Activated CD8-positive, alpha-beta T cell treated with anti-CD3 and anti-CD28 coated beads for 36 hours (primary cell): ENCODE results near the gene RAB4B. TPM values are rescaled to one million over a fixed set of nuclear protein-coding genes. Genes with fewer than 3 reads are reported as not detected.

ENCODE experiments used
- ATAC-seq: fragments of 200-7000 bp; cut with Tn5 transposase; one replicate; pipeline ENCODE4 v1.10.0; 2021; ENCODE audit warnings: mild to moderate bottlenecking, moderate library complexity
- CTCF ChIA-PET: fragments of 350-600 bp; sonication (Branson Sonifier 250); formaldehyde crosslinking; loops from one replicate; lab custom pipeline; 2021; ENCODE audit warnings: antibody characterized with exemption; lab: Charles Lee
- POLR2A ChIA-PET: fragments of 350-600 bp; sonication (Branson Sonifier 250); formaldehyde crosslinking; loops from one replicate; lab custom pipeline; 2021; ENCODE audit warnings: antibody characterized with exemption; lab: Charles Lee
- DNase-seq: peaks from one replicate; pipeline ENCODE4 v3.0.0-alpha.2; 2020
- H3K27ac Mint-ChIP-seq: one replicate; pipeline ENCODE4 v1.8.0; 2021; ENCODE audit warnings: mild to moderate bottlenecking, mixed read lengths
- H3K27me3 Mint-ChIP-seq: one replicate; pipeline ENCODE4 v1.8.0; 2021; ENCODE audit warnings: mixed read lengths
- H3K36me3 Mint-ChIP-seq: one replicate; pipeline ENCODE4 v1.8.0; 2021; ENCODE audit warnings: low read depth, mixed read lengths
- H3K4me1 Mint-ChIP-seq: one replicate; pipeline ENCODE4 v1.8.0; 2021; ENCODE audit warnings: low read depth, mixed read lengths
- H3K4me3 Mint-ChIP-seq: one replicate; pipeline ENCODE4 v1.8.0; 2021; ENCODE audit warnings: mild to moderate bottlenecking, moderate library complexity, mixed read lengths
- H3K9me3 Mint-ChIP-seq: one replicate; pipeline ENCODE4 v1.8.0; 2021; ENCODE audit warnings: mixed read lengths
- intact Hi-C: fragments of 100-400 bp; cut with micrococcal nuclease; formaldehyde crosslinking; loops from one replicate; pipeline ENCODE4 v1.10.0; 2022
- total RNA-seq, 2 experiments: library from RNA; stranded (reverse); gene quantifications; one replicate each; pipeline ENCODE4 v1.2.3, GENCODE V29; 2021
- TF ChIP-seq, protein P1 (sequence below): fragments of 200-600 bp; IDR thresholded peaks from one replicate; pipeline ENCODE4 v1.8.0; 2022; ENCODE audit warnings: antibody characterized with exemption, mild to moderate bottlenecking

The RAB4B gene
- total RNA-seq, 2 experiments from 2014 or later, result 39.7 to 42.3 TPM

DNA sequence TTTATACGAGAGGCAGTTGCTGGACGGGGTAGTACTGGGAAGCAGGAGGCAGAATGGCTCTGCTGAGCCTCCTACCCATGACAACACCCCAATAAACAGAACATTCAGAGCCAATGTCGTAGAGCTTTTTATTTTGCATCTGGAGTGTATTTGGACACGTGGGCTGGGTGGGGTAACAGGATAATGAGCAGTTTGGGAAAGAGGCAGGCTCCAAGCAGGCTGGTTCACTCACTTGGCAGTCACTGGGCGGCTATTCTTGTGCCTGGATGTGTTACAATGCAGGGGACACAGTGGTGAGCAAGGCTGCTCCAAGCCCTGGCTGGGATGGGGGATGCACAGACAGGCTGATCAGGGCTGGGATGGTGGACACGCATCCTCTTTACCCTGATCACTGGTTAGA lies 37.3 kb upstream of the RAB4B start:
- intact Hi-C loops, result no loop called here
- TF ChIP-seq, protein P1, sequence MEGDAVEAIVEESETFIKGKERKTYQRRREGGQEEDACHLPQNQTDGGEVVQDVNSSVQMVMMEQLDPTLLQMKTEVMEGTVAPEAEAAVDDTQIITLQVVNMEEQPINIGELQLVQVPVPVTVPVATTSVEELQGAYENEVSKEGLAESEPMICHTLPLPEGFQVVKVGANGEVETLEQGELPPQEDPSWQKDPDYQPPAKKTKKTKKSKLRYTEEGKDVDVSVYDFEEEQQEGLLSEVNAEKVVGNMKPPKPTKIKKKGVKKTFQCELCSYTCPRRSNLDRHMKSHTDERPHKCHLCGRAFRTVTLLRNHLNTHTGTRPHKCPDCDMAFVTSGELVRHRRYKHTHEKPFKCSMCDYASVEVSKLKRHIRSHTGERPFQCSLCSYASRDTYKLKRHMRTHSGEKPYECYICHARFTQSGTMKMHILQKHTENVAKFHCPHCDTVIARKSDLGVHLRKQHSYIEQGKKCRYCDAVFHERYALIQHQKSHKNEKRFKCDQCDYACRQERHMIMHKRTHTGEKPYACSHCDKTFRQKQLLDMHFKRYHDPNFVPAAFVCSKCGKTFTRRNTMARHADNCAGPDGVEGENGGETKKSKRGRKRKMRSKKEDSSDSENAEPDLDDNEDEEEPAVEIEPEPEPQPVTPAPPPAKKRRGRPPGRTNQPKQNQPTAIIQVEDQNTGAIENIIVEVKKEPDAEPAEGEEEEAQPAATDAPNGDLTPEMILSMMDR, result no peak
- no peaks in the 10 kb centered on the region for H3K9me3 Mint-ChIP-seq
- POLR2A ChIA-PET, result interaction anchor here (0.6 to 2.1 kb wide), 2 partner anchors 18 to 54 kb away, joined by 3 to 4 read pairs; no protein-coding TSS in a partner anchor
- DNase-seq, result no peak
- H3K36me3 Mint-ChIP-seq, result peaks cover 2% of the 10 kb centered on the region
- no peak overlapping the region for H3K27ac Mint-ChIP-seq
- no peak overlapping the region for H3K4me3 Mint-ChIP-seq
- H3K27me3 Mint-ChIP-seq, result no peaks in the 10 kb centered on the region
- CTCF ChIA-PET, result interaction anchor here (0.7 kb wide), 1 partner anchor 79 kb away, joined by 3 read pairs; no protein-coding TSS in a partner anchor
- no peak for ATAC-seq
- no peaks in the 10 kb centered on the region for H3K4me1 Mint-ChIP-seq

DNA sequence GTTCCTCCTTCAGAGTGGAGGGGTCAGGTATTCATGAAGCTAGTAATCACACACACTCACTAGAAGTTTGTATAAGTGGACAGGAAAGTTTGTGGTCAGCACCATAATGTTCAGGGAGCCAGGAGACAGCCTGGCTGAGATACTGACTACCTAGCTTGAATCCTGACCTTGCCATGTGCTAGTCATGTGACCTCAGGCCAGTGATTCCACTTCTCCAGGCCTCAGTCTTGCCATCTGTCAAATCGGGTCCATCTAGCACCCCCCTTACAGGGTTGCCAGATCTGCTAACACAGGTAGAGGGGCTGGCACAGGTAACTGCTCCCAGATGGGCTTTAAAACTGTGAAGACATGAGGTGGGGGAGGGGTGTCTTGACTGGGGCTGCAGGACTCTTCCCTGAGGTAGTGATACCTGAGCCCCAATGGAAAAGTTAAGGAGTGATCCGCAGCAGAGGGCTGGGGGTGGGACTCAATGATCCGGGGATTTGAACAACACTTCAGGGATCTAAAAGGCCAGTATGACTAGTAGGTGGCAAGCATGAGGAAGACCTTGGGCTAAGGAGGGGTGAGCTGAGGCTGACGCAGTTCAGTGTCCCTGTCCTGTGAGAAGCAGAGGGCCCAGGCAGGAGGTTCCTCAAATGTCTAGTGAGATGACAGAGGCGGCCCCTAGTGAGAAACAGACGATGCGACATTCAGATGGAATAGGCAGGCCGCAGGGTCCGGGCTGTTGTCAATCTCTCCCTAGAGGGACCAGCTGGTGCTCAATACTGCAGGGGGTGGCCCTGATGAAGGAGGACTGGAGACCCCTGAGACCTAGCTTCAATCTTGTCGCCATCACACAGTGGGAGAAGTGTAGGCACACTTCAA lies 36.3 kb upstream of the RAB4B start:
- H3K27me3 Mint-ChIP-seq, result no peaks in the 10 kb centered on the region
- H3K4me1 Mint-ChIP-seq, result no peaks in the 10 kb centered on the region
- CTCF ChIA-PET, result interaction anchor here (0.9 to 1.7 kb wide), 2 partner anchors 8 to 79 kb away, joined by 3 to 7 read pairs; no protein-coding TSS in a partner anchor
- no peak overlapping the region for H3K27ac Mint-ChIP-seq
- no peak for DNase-seq
- H3K4me3 Mint-ChIP-seq, result no peak overlapping the region
- TF ChIP-seq, protein P1, result no peak
- intact Hi-C loops, result no loop called here
- no peaks in the 10 kb centered on the region for H3K9me3 Mint-ChIP-seq
- POLR2A ChIA-PET, result interaction anchor here (0.6 to 2.1 kb wide), 2 partner anchors 19 to 55 kb away, joined by 3 to 4 read pairs; no protein-coding TSS in a partner anchor
- H3K36me3 Mint-ChIP-seq, result peaks cover 2% of the 10 kb centered on the region
- no peak for ATAC-seq

DNA sequence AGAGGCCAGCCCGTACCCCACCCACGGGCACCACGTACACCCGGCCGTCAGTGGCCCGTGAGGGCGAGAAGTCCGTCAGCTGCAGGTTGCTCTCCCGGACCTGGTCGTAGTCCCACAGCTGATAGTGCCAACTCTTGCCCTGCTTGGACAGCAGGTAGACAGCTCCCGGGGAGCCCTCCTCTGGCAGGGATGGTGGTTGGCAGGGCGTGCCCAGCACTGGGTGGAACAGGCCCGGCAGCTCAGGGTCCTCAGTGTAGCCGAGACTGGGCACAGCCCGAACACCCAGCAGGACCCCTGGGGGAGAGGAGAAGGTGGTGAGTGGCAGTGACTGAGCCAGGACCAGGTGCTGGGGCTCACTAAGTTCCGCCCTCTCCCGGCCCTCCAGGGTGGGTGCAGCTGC lies 35.6 kb upstream of the RAB4B start:
- DNase-seq, result no peak
- Mint-ChIP-seq H3K36me3 (peaks cover 2% of the 10 kb centered on the region), H3K27me3 (no peaks in the 10 kb centered on the region), H3K4me1 (no peaks in the 10 kb centered on the region), H3K27ac (no peak overlapping the region), H3K4me3 (no peak overlapping the region), H3K9me3 (no peaks in the 10 kb centered on the region)
- CTCF ChIA-PET, result interaction anchor here (1.7 kb wide), 1 partner anchor 9 kb away, joined by 7 read pairs; no protein-coding TSS in a partner anchor
- TF ChIP-seq, protein P1, result no peak
- intact Hi-C loops, result no loop called here
- no peak for ATAC-seq
- POLR2A ChIA-PET, result no interaction called here

DNA sequence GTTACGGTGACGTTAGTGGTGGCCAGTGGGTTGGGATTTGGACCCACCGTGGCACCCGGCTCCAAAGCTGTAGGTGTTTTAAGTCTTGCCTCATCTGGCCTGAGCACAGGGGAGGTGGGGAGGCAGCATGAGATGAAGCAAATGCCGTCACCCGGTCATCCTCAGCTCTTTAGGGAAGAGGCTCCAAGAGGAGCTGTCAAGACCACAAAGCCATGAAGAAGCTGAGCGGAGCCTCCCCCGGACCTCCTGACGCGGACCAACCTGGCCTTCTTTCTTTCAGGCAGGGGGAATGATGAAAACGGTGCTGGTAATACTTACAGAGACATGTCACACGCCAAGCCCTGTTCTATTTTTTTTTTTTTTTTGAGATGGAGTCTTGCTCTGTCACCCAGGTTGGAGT lies 35.2 kb upstream of the RAB4B start:
- Mint-ChIP-seq H3K27me3 (no peaks in the 10 kb centered on the region), H3K4me3 (no peak overlapping the region), H3K4me1 (no peaks in the 10 kb centered on the region), H3K27ac (no peak overlapping the region), H3K9me3 (no peaks in the 10 kb centered on the region), H3K36me3 (no peaks in the 10 kb centered on the region)
- ChIA-PET POLR2A (interaction anchor here (0.6 kb wide), 1 partner anchor 1164 kb away, joined by 3 read pairs; no protein-coding TSS in a partner anchor), CTCF (interaction anchor here (1.3 to 1.7 kb wide), 3 partner anchors 9 to 65 kb away, joined by 3 to 7 read pairs (median 5); no protein-coding TSS in a partner anchor)
- TF ChIP-seq, protein P1, result no peak
- DNase-seq, result no peak
- ATAC-seq, result no peak
- intact Hi-C loops, result no loop called here
